SU-DHL-6 (cell line): ENCODE results near the gene TPRA1.

Experiments used
- CTCF ChIP-seq: fragments of 200-600 bp; sonication (generic); IDR thresholded peaks from one replicate; pipeline ENCODE4 v1.5.1; 2017; ENCODE audit warnings: antibody characterized with exemption, mild to moderate bottlenecking, low read length, moderate library complexity; ENCODE audit not compliant: insufficient read depth, poor library complexity, severe bottlenecking
- EZH2phosphoT487 ChIP-seq: fragments of 200-600 bp; sonication (generic), shearing (Covaris generic); conservative IDR thresholded peaks from 2 replicates; pipeline ENCODE4 v1.6.1; 2018; ENCODE audit warnings: mild to moderate bottlenecking, antibody characterized with exemption, low read length, moderate library complexity, mixed read lengths

- TF ChIP-seq CTCF (no peak), EZH2phosphoT487 (no peak)
Measured at GRCh38 chr3:127590282-127590592, 296 bp downstream of the TPRA1 start.
